A375 (cell line): ENCODE measurements around the gene C6orf141. TPM values are rescaled to one million over a fixed set of nuclear protein-coding genes. Genes with fewer than 3 reads are reported as not detected.

Experiments used
- total RNA-seq: library from RNA; depleted of rRNA; stranded (reverse); fragments of >200 nt; shearing (Covaris generic); gene quantifications from 2 replicates; pipeline ENCODE4 v1.2.3, GENCODE V29; 2014; rRNA removed

Gene C6orf141
- total RNA-seq, result 35.9 and 37.0 TPM in 2 replicates

DNA sequence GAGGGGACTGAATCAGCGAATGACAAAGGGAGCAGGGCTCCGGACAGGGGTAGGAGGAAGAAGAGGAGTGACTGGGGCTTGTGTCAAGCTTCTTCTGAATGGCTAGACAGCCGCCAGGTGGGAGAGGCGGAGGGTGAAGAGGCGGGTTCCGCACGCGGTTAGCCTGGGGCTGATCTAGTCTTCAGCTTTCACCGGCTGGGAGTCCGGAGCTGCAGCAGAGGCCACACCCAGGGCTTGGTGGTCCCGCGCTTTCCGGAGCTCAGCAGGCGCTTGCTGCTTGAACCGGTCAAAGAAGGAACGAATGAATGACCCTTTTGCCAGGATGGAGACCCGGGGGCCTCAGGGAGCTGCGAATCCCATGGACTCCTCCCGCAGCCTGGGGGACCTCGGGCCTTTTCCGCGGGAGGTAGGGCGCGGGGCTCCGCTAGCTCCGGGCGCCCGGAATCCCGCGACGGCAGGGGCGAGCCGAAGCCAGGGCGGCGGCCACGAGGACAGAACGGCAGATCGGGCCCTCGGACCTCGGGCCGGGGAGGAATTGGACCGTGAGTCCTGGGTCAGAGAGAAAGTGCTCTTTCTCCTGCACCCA lies at the start of gene C6orf141:
C6orf141 (plus strand) TSS at position 177 of the 586 bp plus-strand sequence; CDS start at position 302, 125 bp downstream.

Other genes starting within 250 kb of the C6orf141 start
- gene MMUT, start 87.4 kb upstream of the C6orf141 start, total RNA-seq, result 3.7 and 5.4 TPM in 2 replicates
- 9.1 and 13.1 TPM in 2 replicates for gene CENPQ, start 87.3 kb upstream of the C6orf141 start, total RNA-seq
- not detected in 2 replicates for gene GLYATL3, start 50.7 kb upstream of the C6orf141 start, total RNA-seq
- not detected in 2 replicates for gene RHAG, start 86.2 kb downstream of the C6orf141 start, total RNA-seq
- gene CRISP2, start 162.9 kb downstream of the C6orf141 start, total RNA-seq, result 0.29 TPM in 1 of 2 replicates, not detected in the other
- gene CRISP3, start 193.7 kb downstream of the C6orf141 start, total RNA-seq, result not detected in 2 replicates
- gene PGK2, start 236.6 kb downstream of the C6orf141 start, total RNA-seq, result not detected in 2 replicates